ENCODE data around the gene CACNA1B. TPM values are rescaled to one million over a fixed set of nuclear protein-coding genes. Genes with fewer than 3 reads are reported as not detected.

CACNA1B gene
- polyA plus RNA-seq, 2 of the 4 experiments (the other 2 are of a cell fraction), result 0.03 to 0.06 TPM

DNA sequence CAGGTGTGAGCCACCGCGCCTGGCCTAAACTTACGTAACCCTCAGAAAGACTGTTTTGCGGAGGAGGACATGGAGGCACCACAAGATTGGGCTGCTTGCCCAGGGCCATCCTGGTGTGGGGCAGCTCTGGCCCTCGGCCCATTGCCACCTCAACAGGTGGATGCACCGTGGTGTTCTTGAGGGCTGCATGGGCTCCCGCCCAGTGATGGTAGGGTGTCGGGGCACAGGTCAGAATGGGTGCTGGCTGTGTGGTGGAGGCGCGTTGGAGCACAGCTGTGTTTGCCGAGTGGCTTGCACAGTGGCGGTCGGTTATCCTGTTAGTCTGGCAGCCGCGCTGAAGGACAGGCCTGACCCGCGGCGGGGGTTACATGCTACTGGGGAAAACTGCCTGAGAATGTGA is 196.9 kb downstream of the CACNA1B start:
- H3K4me1 ChIP-seq, result no peaks in the 10 kb centered on the region
- no peak overlapping the region for H3K27ac ChIP-seq
- H3K4me3 ChIP-seq, result no peak overlapping the region
- TF ChIP-seq NFE2L2 (conservative IDR thresholded peaks at IDR 0.05; ENCODE audit: low read length) (no peak), CTCF (IDR thresholded peaks at IDR 0.05) (no peak), POLR2AphosphoS2 (conservative IDR thresholded peaks at IDR 0.05; ENCODE audit: low read length) (no peak), CEBPB (IDR thresholded peaks at IDR 0.05) (no peak), KDM1A (IDR thresholded peaks at IDR 0.05; ENCODE audit: low read depth) (no peak), FOSB (CRISPR knock-in tag; IDR thresholded peaks at IDR 0.05) (no peak), EP300 (IDR thresholded peaks at IDR 0.05) (no peak), RAD21 (conservative IDR thresholded peaks at IDR 0.05 in 1 of 2, IDR thresholded peaks at IDR 0.05 in 1 of 2) (no peak), NR3C1 (IDR thresholded peaks at IDR 0.05) (no peak), USF2 (IDR thresholded peaks at IDR 0.05) (no peak), HOXA7 (CRISPR knock-in tag; IDR thresholded peaks at IDR 0.05) (no peak), ZNF302 (CRISPR knock-in tag; IDR thresholded peaks at IDR 0.05) (no peak), HOXB5 (CRISPR knock-in tag; IDR thresholded peaks at IDR 0.05) (no peak), ESRRA (IDR thresholded peaks at IDR 0.05; ENCODE audit: borderline replicate concordance, low read length) (no peak), EHMT2 (IDR thresholded peaks at IDR 0.05; ENCODE audit: low read depth) (no peak), TP53 (CRISPR knock-in tag; IDR thresholded peaks at IDR 0.05) (no peak)
- TF ChIP-seq, protein P1, sequence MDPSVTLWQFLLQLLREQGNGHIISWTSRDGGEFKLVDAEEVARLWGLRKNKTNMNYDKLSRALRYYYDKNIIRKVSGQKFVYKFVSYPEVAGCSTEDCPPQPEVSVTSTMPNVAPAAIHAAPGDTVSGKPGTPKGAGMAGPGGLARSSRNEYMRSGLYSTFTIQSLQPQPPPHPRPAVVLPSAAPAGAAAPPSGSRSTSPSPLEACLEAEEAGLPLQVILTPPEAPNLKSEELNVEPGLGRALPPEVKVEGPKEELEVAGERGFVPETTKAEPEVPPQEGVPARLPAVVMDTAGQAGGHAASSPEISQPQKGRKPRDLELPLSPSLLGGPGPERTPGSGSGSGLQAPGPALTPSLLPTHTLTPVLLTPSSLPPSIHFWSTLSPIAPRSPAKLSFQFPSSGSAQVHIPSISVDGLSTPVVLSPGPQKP (IDR thresholded peaks at IDR 0.05; ENCODE audit: low read depth, low read length), result no peak
- TF ChIP-seq, protein P2, sequence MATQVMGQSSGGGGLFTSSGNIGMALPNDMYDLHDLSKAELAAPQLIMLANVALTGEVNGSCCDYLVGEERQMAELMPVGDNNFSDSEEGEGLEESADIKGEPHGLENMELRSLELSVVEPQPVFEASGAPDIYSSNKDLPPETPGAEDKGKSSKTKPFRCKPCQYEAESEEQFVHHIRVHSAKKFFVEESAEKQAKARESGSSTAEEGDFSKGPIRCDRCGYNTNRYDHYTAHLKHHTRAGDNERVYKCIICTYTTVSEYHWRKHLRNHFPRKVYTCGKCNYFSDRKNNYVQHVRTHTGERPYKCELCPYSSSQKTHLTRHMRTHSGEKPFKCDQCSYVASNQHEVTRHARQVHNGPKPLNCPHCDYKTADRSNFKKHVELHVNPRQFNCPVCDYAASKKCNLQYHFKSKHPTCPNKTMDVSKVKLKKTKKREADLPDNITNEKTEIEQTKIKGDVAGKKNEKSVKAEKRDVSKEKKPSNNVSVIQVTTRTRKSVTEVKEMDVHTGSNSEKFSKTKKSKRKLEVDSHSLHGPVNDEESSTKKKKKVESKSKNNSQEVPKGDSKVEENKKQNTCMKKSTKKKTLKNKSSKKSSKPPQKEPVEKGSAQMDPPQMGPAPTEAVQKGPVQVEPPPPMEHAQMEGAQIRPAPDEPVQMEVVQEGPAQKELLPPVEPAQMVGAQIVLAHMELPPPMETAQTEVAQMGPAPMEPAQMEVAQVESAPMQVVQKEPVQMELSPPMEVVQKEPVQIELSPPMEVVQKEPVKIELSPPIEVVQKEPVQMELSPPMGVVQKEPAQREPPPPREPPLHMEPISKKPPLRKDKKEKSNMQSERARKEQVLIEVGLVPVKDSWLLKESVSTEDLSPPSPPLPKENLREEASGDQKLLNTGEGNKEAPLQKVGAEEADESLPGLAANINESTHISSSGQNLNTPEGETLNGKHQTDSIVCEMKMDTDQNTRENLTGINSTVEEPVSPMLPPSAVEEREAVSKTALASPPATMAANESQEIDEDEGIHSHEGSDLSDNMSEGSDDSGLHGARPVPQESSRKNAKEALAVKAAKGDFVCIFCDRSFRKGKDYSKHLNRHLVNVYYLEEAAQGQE (IDR thresholded peaks at IDR 0.05), result no peak
- TF ChIP-seq, protein P3, sequence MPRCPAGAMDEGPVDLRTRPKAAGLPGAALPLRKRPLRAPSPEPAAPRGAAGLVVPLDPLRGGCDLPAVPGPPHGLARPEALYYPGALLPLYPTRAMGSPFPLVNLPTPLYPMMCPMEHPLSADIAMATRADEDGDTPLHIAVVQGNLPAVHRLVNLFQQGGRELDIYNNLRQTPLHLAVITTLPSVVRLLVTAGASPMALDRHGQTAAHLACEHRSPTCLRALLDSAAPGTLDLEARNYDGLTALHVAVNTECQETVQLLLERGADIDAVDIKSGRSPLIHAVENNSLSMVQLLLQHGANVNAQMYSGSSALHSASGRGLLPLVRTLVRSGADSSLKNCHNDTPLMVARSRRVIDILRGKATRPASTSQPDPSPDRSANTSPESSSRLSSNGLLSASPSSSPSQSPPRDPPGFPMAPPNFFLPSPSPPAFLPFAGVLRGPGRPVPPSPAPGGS (IDR thresholded peaks at IDR 0.05), result no peak
- TF ChIP-seq, protein P4, sequence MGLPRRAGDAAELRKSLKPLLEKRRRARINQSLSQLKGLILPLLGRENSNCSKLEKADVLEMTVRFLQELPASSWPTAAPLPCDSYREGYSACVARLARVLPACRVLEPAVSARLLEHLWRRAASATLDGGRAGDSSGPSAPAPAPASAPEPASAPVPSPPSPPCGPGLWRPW (IDR thresholded peaks at IDR 0.05), result no peak
- ChIA-PET POLR2A (no interaction called here), CTCF (interaction anchor here (0.6 kb wide), 1 partner anchor 34 kb away, joined by 4 read pairs; no protein-coding TSS in a partner anchor)
- FAIRE-seq, result no peak
- no peaks in the 10 kb centered on the region for H3K9me3 ChIP-seq
- 73% methylated on average over 10 of the region's 18 CpGs for WGBS (ENCODE audit: missing lambda C conversion rate)
- H3K4me2 ChIP-seq, result no peak overlapping the region
- DNase-seq (ENCODE audit: low read depth in 1 of 2, low spot score in 1 of 2), result no peak
- ATAC-seq, result no peak
